HG03439 (cell line): ENCODE results near the gene CETN3.

Experiments used
- ATAC-seq: cut with Tn5 transposase; IDR thresholded peaks from one replicate; pipeline ENCODE4 v1.9.1; 2021; ENCODE audit warnings: mild to moderate bottlenecking, moderate library complexity; ENCODE audit not compliant: unreplicated experiment

Gene CETN3

DNA sequence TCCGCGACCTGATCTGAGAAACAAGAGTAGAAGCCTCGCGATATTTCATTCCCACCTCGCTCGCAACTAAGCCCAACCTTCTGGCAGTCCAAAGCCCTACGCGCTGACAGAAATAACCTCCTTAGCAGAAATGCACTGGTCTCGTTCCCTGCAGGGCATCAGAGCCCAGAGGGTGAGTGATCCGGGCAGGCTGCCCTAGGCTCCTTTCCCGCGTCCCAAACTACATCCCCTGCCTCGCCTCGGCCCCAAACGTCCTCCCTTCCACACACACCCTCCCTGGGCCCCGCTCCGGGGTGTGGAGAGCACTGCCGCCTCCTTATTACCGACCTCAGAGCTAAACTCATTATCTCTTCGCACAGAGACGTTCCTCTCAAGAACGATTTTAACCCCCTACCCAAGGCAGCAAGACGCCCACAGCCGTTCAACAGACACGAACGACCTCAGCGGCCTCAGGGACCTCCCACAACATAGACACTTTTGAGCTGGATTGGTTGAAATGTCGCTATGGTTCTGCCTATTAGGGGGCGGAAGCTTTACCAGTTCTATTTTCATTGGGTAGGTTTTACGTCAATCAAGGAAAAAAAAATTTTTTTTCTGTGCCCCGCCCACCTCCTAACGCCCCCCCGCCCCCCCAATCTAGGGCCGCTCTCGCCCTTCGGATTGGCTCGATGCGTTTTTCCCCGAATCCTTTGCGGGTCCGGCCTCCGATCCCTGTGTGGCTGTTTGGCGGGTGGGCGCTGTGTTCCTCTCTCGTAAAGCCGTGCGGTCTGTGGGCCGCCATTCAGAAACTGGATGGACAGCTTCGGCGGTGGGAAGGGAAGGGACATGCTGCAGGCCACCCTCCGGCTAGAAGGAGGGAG is at the start of gene CETN3:
CETN3 (minus strand) TSS at position 439 of the 860 bp plus-strand sequence; CDS start at position 344, 95 bp downstream.
- peak; percentile 96 for ATAC-seq

DNA sequence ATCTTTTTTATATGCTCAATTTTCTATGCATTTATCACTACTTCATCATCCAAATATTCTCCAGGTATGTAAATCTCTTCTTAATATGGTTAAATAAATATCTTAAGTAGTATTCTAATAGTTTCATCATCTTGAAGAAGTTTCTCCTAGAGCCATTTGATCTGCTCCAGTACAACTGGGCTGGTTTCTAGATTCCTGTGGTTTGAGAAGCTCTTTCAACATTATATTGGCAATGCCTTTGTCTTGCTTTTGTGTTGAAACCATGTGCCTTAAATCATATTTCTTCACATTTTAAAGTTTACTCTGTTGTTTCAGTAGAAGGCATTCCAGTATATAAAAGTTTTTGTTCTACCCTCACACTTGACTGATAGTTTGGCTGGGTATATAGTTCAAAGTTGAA is 37.4 kb upstream of the CETN3 start:
- ATAC-seq: no peak

DNA sequence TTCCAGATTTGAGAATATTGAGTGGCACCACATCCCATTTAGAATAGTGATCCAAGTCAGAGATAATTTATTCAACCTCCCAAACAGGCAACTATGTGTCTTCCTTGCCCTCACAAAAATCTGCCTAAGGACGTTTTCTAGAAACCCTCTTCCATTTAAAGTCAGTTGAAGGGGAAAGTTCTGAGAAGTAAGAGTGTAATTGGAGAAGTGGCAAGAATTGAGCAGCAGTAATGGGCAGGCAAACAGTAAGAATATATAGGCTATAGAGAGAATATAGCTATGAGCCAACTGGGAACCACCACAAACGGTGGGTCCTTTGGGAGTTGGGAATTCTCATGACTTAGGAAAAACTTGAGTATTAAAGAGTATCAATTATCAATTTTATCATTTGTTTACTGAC is 31.1 kb upstream of the CETN3 start:
- no peak for ATAC-seq

DNA sequence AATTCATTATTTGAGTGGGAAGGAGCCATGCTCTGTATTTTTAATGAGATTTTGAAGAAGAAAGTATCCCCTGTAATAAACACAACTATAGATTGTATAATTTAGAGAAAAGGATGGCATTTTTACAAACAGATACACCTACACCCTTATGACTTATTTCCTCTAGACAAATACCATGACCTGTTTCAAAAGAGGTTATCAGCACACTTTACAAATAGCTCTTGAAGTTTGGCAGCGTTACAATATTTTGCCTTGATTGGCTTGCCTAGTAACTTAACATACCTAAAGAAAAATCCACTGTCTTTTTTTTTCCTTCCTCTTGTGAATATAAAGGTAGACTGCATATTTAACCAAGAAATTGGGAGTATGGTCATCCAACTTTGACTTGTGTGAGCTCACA is 28.5 kb upstream of the CETN3 start:
- no peak for ATAC-seq

DNA sequence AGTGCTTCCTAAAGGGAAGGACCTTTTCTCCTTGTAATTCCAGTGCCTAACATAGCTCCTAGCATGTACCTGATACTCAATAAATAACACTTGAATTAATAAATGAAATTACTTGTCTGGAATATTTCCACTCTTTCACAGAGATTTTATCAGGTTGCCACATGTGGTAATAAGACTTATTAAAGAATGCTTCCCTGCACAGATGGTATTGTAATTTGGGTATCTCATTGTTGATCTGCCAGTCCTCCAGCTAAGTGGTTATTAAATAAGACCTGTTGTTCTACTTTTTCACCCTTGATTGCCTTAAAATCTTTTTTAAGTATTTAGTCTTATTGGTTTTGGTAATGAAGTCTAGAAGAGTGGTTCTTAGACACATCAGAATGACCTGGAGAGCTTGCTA is 28.1 kb upstream of the CETN3 start:
- ATAC-seq: no peak

DNA sequence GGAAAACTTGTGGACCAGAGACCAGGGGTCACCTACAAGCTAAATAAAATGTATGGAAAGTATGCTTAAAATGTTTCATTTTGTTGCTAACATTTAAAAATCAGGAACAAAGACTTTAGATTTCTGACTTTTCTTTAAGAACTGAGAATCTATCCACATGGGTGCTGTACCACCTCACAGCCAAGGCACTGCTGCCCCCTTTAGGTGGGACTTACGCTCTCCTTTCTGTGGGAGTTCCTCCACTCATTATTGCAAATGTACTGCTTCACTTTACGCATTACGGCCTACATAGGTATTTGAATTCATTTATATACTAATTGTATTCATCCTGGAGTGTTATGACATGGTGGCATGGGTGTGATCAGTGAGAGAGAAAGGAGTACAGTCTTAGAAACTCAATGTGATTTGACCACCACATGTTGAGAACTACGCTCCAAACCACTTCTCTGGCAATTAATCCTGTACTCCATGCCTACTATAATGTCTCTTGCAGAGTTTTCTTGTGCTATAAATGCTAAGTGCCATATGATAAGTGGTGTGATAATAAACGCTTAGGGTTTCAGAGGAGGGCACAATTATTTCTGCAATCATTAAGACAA is 24.7 kb upstream of the CETN3 start:
- ATAC-seq: no peak

DNA sequence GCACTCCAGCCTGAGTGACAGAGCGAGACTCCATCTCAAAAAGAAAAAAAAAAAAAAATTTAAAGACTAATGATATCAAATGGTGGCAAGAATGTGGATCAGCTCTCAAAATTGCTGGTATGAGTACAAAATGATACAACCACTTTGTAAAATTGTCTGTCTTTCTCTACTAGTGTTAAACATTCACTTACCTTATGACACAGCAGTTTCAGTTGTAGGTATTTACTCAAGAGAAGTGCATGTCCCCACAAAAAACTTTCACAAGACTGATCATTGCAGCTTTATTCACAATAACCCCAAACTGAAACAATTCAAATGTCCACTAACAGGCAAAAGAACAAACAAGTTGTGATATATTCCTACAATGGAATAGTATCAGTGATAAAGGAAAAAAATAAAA is 14.7 kb upstream of the CETN3 start:
- no peak for ATAC-seq

DNA sequence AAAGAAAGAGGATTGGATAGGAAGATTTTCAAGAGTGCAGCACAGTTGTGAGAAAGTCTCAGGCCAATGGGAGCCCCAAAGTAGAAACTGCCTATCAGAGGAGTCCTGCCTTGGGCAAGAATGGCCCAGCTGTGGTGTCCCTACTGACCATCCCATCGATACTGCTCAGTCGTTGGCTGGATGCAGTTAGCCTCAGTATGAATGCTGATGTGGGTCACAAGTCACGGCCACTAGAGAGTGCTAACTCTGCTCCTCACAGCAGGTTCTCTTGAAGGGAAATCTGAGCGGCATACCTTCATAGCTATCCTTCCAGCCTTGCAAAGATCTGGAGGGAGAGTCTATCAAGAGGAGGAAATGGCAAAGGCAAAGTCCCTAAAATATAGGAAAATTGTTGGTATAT is 11.6 kb upstream of the CETN3 start:
- ATAC-seq: no peak

DNA sequence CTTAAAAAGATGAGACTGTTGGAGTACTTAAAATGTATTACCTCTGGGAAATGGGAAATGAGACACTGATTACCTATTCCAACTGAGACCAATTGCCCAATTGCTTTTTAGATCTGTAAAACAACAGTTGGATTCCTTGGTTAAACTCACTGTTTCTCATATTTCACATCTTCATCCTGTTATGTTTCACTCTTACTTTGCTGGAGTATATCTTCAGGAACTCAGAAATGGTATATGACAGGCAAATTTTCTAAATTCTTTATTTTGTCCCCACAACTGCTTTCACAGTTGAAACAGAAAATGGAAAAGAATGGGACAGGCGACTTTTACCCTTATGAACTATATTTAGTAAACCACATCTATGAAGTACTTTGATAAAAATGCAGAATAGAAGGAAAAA is 8.7 kb upstream of the CETN3 start:
- no peak for ATAC-seq

DNA sequence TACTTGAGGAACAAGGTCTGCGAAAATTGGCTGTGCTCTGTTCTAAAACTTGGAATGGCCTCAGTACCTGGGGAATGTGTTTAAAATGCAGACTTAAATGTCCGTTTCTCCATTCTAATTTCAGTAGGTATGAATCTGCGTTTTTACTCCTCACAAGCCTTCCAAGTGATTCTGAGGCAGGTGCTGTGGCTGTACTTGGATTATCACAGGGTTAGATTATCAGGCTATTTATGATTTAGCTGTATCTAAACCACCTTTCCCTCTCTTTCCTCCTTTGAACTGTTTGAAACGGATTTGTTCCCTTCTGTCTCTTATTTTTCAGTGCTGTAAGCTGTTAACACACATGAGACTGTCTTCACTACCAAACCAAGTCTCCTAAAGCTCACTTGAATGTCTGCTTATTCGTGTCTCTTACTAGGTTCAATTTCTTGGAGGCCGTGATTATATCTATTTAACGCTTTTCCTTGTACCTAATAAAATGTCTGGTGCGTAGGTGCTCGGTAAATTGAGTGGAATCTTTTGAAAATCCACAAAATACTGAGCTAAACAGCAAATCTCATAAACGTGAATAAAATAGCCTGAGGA is 714 bp upstream of the CETN3 start:
- ATAC-seq: no peak

DNA sequence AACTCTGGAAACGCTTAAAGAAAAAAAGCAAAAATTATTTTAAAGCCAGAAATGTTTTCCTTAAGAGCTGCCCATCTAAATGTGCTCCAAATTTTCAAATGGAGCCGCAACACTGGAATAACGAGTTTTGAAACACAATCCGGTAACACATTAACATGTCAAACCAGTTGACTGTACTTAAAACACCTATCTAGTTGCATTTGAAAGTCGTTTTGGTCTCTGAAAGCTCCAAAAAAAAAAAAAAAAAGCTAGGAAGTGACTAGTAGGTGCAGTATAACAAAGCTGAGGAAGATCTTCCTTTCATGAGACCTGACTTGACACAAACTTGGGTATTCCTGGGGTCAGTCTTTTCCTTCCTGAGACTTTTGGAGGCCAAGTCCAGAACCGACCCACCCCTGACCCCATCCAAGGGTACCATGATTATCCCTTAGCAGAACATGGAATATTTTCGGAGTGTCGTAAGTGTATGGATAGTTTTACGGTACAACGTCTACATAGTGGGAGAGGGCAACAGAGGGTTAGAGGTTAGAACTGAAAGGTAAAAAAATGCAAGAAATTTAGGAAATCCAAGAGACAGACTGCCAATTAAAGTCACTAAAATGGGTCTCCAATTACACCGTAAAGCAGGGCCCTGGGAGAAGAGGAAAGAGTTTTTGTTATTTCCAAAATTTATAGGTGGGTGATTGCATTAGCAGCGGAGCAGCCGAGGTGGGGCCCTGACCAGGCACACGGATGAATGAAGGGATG is 812 bp downstream of the CETN3 start:
- no peak for ATAC-seq

DNA sequence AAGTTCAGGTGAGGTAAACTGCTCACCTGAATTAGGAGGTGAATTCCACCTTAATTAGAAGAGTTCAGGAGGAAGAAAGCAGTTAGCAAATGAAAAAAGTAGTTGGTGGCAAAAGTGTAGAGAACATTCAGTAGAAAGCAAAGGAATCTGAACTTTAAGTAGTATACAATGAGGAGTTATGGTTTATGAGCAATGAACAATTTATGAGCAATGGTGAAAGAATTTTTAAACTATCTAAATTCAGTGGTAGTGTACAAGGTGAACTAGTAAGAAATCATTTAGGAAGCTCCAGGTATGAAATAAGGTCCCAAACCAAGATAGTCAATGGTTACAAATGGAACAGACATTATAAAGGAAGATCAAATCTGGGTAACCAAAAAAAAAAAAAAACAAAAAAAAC is 3.1 kb downstream of the CETN3 start:
- ATAC-seq: no peak

DNA sequence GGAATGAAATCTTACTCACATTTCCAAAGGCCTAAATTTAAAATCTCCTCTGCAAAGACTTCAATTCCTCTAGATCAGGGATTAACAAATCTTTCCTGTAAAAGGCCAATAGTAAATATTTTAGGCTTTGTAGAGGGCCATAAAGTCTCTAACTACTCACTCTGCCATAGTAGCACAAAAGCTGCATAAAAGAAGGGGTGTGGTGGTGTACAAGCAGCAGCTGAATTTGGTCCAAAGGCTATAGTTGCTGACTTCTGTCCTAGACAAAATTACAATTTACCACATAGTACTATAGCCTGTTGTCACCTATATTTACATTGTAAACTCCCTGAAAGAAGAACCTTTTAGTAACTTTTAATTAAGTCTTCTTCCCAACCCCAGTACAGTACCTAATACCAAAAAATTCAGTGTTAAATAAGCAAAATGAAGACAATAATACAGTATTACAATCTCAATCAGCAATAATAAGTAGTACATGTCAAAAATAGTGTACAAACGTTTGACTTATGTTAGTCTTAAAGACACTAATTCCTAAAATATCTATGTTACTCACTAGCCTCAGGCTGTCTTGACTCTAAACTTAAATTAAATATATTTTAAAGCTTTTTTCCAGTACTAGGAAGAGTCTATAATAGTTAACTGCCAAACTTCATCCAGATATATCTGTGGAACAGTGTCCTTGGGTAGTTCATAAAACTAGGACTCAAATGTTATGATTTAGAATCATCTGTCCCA is 6.9 kb downstream of the CETN3 start:
- ATAC-seq: no peak

DNA sequence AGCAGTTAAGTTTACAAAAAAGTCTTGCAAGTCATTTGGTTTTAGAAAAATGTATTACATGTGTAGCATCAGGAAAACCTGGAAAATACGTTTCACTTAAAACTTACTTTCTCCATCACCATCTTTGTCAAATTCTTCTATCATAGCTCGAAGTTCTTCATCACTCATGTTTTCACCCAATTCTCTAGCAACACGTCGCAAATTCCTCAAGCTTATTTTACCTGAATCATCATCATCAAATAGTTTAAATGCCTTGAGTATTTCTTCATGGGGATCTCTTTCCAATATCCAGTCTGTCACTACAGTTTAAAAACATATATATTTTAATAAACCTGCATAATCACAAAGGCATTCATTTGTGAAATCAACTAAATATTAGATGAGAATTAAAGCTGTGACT is 10.3 kb downstream of the CETN3 start:
- no peak for ATAC-seq

DNA sequence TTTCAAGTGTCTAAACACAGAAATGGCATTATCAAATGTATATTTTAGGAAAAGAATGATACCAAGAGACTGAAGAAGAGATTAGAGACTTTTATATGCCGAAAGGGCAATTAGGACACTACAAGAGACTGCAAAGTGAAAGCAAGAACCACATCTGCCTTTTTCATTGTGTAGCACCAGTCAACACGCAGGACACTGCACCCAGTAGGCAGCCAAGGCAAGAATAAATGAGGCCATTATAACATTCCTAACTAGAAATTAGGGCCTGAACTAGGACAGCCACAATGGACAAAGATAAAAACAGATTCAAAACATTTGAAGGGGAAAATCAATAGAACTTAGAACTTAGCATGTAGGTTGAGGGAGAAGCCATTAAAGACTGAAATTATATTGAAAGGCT is 10.8 kb downstream of the CETN3 start:
- ATAC-seq: no peak

DNA sequence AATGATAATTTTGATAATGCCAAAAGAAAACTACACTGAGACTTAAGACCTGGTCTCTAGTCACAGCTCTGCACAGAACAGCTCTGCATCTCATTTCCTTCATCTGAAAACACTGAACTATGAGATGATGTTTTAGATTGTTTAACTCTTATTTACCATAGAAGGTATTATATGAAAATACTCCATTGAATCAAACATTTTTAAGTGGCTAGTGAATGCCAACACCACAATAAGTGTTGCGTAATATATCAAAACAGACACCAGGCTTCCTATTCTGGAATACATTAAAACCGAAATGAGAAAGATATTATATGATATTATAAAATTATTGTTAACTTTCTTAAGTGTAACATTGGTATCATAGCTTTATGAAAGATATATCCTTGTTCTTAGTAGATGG is 14.6 kb downstream of the CETN3 start:
- no peak for ATAC-seq

DNA sequence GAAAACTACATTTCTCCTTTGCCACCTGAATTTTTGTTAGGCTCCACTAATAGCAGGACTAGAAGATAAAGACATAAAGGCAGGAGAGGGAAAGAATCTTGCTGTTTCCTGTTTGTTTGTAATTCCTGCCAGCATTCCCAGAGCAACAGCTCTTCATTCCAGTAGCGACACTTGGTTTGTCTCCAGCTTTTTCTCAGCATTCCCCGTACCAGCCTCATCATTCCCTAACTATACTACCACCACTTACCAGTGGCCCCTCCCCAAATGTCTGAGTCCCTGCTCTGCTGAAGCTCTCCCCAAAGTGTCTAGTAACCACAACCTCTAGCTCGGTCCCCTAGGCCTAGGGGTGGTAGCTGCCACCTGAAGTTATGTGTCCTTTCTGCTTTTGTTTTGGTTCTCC is 18.6 kb downstream of the CETN3 start:
- ATAC-seq: no peak

DNA sequence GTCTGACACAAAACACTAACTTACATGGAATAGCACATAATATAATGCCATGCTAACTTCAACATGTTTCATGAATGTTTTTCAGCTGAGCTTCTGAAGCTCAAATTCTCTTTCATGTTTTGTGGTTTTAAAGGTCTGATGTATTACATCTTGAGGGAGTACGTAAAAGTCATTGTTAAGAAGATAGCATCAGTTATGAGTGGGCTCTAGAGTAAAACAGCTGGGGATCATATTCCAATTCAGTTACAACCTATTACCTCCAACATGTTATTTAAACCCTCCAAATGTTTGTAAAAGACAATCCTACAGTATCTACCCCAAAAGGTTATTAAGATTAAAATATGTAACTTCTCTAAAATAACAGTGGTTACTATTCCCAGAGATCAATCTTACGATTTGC is 19.2 kb downstream of the CETN3 start:
- no peak for ATAC-seq

DNA sequence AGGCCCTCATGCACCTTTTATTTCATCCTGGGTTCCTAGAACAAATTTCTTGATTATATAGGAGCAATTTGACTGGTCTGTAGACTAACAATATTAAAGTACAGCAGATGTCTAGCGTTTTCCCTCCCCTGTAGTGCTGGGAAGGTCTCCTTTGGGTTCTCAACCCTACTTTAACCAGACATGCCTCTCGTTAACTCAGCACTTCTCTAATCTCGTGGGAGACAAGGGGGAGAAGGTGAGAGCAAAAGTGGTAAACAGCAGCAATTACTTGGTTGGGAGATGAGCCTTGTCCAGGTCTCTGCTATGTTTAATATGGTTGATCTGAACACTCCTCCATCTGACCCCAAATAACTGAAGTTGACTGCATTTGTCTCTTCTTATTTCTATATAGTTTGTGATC is 22.0 kb downstream of the CETN3 start:
- no peak for ATAC-seq

DNA sequence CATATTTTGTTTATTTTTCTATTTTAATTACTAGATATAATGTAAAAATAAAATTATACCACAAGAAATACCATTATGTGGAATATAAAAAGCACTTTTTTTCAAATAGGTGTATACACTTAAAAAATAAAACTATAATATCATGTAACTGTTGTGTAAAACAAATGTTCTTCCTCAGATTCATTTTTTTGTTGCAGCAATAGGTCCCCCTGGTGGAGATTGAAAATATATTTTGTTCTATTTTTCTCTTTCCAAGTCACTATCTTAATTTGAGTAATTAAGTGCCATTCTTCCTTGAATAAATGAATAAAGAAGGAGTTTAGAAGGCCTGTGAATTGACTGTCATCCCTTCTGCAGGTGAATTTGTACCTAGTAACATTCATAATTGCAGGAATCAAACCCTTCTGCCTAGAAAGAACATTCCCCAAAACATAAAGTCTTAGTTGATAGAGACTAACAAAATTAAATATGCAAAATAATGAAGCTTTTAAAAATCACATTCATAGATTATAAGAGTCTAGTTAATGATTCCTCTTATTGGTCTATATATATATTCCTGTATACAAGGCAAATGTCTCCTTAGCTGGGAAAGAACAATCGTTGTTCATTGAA is 23.4 kb downstream of the CETN3 start:
- no peak for ATAC-seq
